GM13976 (cell line): ENCODE data around the gene VGLL2.

Experiments
- DNase-seq: peaks from one replicate; pipeline ENCODE4 v3.0.0; 2012; ENCODE audit warnings: low spot score
- CTCF ChIP-seq: IDR thresholded peaks from 2 replicates; pipeline ENCODE4 v1.5.1; 2012; ENCODE audit warnings: borderline replicate concordance, mild to moderate bottlenecking; ENCODE audit not compliant: insufficient read depth; ENCODE audit errors: extremely low read depth, missing control alignments, control extremely low read depth
- in situ Hi-C: fragments of 300-500 bp; cut with MboI; formaldehyde crosslinking; loops from one replicate; pipeline ENCODE4 v1.12.0; 2022; ENCODE audit warnings: low sequenced_read_pairs, mixed read lengths, inconsistent platforms; ENCODE audit not compliant: unreplicated experiment

Gene VGLL2, protein sequence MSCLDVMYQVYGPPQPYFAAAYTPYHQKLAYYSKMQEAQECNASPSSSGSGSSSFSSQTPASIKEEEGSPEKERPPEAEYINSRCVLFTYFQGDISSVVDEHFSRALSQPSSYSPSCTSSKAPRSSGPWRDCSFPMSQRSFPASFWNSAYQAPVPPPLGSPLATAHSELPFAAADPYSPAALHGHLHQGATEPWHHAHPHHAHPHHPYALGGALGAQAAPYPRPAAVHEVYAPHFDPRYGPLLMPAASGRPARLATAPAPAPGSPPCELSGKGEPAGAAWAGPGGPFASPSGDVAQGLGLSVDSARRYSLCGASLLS

GRCh38 chr6:117265410-117266256, at the start of gene VGLL2:
TSS of gene VGLL2 (plus strand) at chr6:117265558. CDS start at chr6:117265764, 206 bp downstream.
- peak; percentile 47 for DNase-seq
- no peak for TF ChIP-seq CTCF
- in situ Hi-C loops = no loop called here

DNA sequence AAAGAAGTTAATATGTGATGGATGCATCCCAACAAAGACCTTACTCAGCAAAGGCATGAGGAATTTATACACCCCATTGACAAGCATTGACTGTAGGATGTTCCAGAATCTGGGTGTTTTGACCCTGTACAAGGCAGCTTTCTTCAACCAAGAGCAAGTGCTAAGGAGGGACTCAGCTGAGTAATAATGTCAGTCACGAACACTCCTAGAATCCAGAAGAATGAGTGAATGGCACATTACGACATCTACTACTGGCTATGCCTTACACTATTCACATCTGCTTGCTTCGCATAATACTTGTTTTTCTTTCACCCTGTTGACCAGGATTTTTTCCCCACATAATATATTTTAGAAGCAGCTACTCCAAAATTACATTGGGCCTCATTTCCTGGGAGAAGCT, 42.5 kb upstream of the VGLL2 start:
- no peak for DNase-seq
- in situ Hi-C loops = no loop called here
- no peak for TF ChIP-seq CTCF

- TF ChIP-seq CTCF = no peak
- in situ Hi-C loops = no loop called here
- DNase-seq = no peak
Observed at GRCh38 chr6:117226778-117227177, 38.6 kb upstream of the VGLL2 start.

- in situ Hi-C loops = no loop called here
- no peak for DNase-seq
- no peak for TF ChIP-seq CTCF
Observed at GRCh38 chr6:117227245-117227962, 38.0 kb upstream of the VGLL2 start.

- no peak for TF ChIP-seq CTCF
- no peak for DNase-seq
- in situ Hi-C loops = no loop called here
Observed at GRCh38 chr6:117228202-117228601, 37.2 kb upstream of the VGLL2 start.

DNA sequence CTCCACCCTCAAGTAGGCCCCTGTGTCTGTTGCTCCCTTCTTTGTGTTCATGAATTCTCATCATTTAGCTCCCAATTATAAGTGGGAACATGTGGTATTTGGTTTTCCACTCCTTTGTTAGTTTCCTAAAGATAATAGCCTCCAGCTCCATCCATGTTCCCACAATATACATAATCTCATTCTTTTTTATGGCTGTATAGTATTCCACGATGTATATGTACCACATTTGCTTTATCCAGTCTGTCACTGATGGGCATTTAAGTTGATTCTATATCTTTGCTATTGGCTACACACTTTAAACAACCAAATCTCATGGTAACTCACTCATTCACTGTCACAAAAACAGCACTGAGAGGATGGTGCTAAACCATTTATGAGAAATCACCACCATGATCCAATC, 35.5 kb upstream of the VGLL2 start:
- no peak for DNase-seq
- no peak for TF ChIP-seq CTCF
- in situ Hi-C loops = no loop called here
